ENCODE data around the gene PLCB1.

Gene PLCB1

GRCh38 chr20:8132484-8133309 is 631 bp downstream of the PLCB1 start:
- peak overlapping the region; percentile 31 for H3K4me3 ChIP-seq (replicated peaks; ENCODE audit: low read depth, low read length)
- no peaks in the 10 kb centered on the region for H3K36me3 ChIP-seq (ENCODE audit: control insufficient read depth, insufficient read depth, low read length)
- no peak for TF ChIP-seq CTCF (IDR thresholded peaks at IDR 0.05; ENCODE audit: insufficient read depth, low read length, poor library complexity, severe bottlenecking)
- H3K27me3 ChIP-seq (replicated peaks; ENCODE audit: control insufficient read depth, insufficient read depth, low read length), result no peaks in the 10 kb centered on the region; the same call in none of the 2 replicates
- DNase-seq (ENCODE audit: extremely low read depth, insufficient read length), result peak; percentile 32

GRCh38 chr20:8133310-8133768 is 1.3 kb downstream of the PLCB1 start:
- H3K36me3 ChIP-seq (ENCODE audit: control insufficient read depth, insufficient read depth, low read length), result no peaks in the 10 kb centered on the region
- no peaks in the 10 kb centered on the region; the same call in none of the 2 replicates for H3K27me3 ChIP-seq (replicated peaks; ENCODE audit: control insufficient read depth, insufficient read depth, low read length)
- DNase-seq (ENCODE audit: extremely low read depth, insufficient read length), result no peak
- no peak for TF ChIP-seq CTCF (IDR thresholded peaks at IDR 0.05; ENCODE audit: insufficient read depth, low read length, poor library complexity, severe bottlenecking)
- H3K4me3 ChIP-seq (replicated peaks; ENCODE audit: low read depth, low read length), result no peak overlapping the region

GRCh38 chr20:8133851-8134451 is 1.9 kb downstream of the PLCB1 start:
- Histone ChIP-seq H3K4me3 (replicated peaks; ENCODE audit: low read depth, low read length) (no peak overlapping the region), H3K27me3 (replicated peaks; ENCODE audit: control insufficient read depth, insufficient read depth, low read length) (no peaks in the 10 kb centered on the region; the same call in none of the 2 replicates), H3K36me3 (ENCODE audit: control insufficient read depth, insufficient read depth, low read length) (no peaks in the 10 kb centered on the region)
- DNase-seq (ENCODE audit: extremely low read depth, insufficient read length), result no peak
- no peak for TF ChIP-seq CTCF (IDR thresholded peaks at IDR 0.05; ENCODE audit: insufficient read depth, low read length, poor library complexity, severe bottlenecking)

DNA sequence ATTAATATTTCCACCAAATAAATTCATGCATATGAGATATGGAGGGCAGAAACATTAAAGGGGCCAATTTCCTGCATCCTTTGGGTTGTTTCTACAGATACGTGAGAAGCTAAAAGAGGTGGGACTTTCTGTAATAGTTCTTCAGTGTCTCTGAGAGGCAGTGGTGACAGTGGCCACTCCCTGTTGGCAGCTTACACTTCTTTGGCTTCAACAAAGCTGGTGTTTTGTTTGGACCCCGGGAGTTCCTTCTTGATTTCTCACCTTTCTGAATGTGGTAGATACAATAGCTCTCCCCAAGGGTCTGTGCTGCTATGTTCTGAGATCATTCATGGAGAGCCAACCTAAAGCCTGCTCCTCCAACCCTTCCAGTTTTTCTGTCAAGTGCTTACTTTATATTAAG is 7.8 kb downstream of the PLCB1 start:
- no peak overlapping the region for H3K4me3 ChIP-seq (replicated peaks; ENCODE audit: low read depth, low read length)

GRCh38 chr20:8143474-8143873 is 11.4 kb downstream of the PLCB1 start:
- Histone ChIP-seq H3K36me3 (ENCODE audit: control insufficient read depth, insufficient read depth, low read length) (no peaks in the 10 kb centered on the region), H3K27me3 (replicated peaks; ENCODE audit: control insufficient read depth, insufficient read depth, low read length) (no peaks in the 10 kb centered on the region), H3K4me3 (replicated peaks; ENCODE audit: low read depth, low read length) (no peak overlapping the region)
- no peak for DNase-seq (ENCODE audit: extremely low read depth, insufficient read length)
- TF ChIP-seq CTCF (IDR thresholded peaks at IDR 0.05; ENCODE audit: insufficient read depth, low read length, poor library complexity, severe bottlenecking), result no peak

More for the DNA sequence above, 7.8 kb downstream of the PLCB1 start:
- no peak for DNase-seq (ENCODE audit: extremely low read depth, insufficient read length)
- Histone ChIP-seq H3K27me3 (replicated peaks; ENCODE audit: control insufficient read depth, insufficient read depth, low read length) (no peaks in the 10 kb centered on the region; the same call in 1 of the 2 replicates), H3K36me3 (ENCODE audit: control insufficient read depth, insufficient read depth, low read length) (no peaks in the 10 kb centered on the region)
- no peak for TF ChIP-seq CTCF (IDR thresholded peaks at IDR 0.05; ENCODE audit: insufficient read depth, low read length, poor library complexity, severe bottlenecking)

Measured in GM06990 (cell line).